ENCODE results near the gene MTX3.

The MTX3 gene

GRCh38 chr5:79932510-79933504 lies 58.3 kb downstream of the MTX3 start:
- DNase-seq: no peak

GRCh38 chr5:79931866-79932265 lies 59.2 kb downstream of the MTX3 start:
- no peak for DNase-seq

- DNase-seq: no peak
Observed at GRCh38 chr5:79931409-79931808, 59.7 kb downstream of the MTX3 start.

- DNase-seq: no peak
Observed at GRCh38 chr5:79929095-79929494, 62.0 kb downstream of the MTX3 start.

Data from NCI-H1417 treated with DMSO at 0.1 percent for 48 hours (cell line).